IMR-90 (cell line): ENCODE measurements around the gene MAMDC4. TPM values are rescaled to one million over a fixed set of nuclear protein-coding genes. Genes with fewer than 3 reads are reported as not detected.

Experiments used
- ATAC-seq: fragments of 200-7000 bp; cut with Tn5 transposase; 2 replicates; pipeline ENCODE4 v1.9.1; 2020; ENCODE audit warnings: low read depth, mild to moderate bottlenecking, moderate library complexity
- BruUV-seq: library from RNA; stranded (reverse); fragments of 400-500 nt; replicated peaks from 2 replicates; lab custom pipeline; 2021; lab: Mats Ljungman, UMichigan
- CTCF ChIA-PET: fragments of 300-600 bp; formaldehyde crosslinking; extraction: SDS; loops from one replicate; lab custom pipeline; 2021; ENCODE audit warnings: antibody characterized with exemption; lab: Yijun Ruan, JAX
- POLR2A ChIA-PET: fragments of 300-600 bp; sonication (Branson Sonifier 250); formaldehyde crosslinking; loops from one replicate; lab custom pipeline; 2022; ENCODE audit warnings: antibody characterized with exemption; ENCODE audit not compliant: unreplicated experiment; lab: Charles Lee
- DNase-seq: peaks from one replicate; pipeline ENCODE4 v3.0.0; 2013
- H2AFZ ChIP-seq: replicated peaks from 2 replicates; pipeline ENCODE3; 2013; ENCODE audit warnings: low read length, mild to moderate bottlenecking; ENCODE audit not compliant: poor library complexity
- H2AK5ac ChIP-seq: 2 replicates; pipeline ENCODE4 v1.6.1; 2013; ENCODE audit warnings: low read depth, low read length, inconsistent platforms
- H2AK9ac ChIP-seq: replicated peaks from 2 replicates; pipeline ENCODE3; 2013; ENCODE audit warnings: mild to moderate bottlenecking, low read depth, low read length, moderate library complexity; ENCODE audit not compliant: poor library complexity
- H2BK120ac ChIP-seq: 2 replicates; pipeline ENCODE4 v1.6.1; 2013; ENCODE audit warnings: low read depth, low read length, inconsistent platforms
- H2BK15ac ChIP-seq: 3 replicates; pipeline ENCODE4 v1.6.1; 2013; ENCODE audit warnings: low read depth, low read length, inconsistent platforms
- H2BK20ac ChIP-seq: 2 replicates; pipeline ENCODE4 v1.6.1; 2013; ENCODE audit warnings: low read depth, mild to moderate bottlenecking, inconsistent platforms, low read length, moderate library complexity
- H2BK5ac ChIP-seq: 2 replicates; pipeline ENCODE4 v1.6.1; 2013; ENCODE audit warnings: mild to moderate bottlenecking, low read depth, low read length, inconsistent platforms; ENCODE audit not compliant: poor library complexity, severe bottlenecking
- H3K14ac ChIP-seq: replicated peaks from 2 replicates; pipeline ENCODE4 v1.6.1; 2013; ENCODE audit warnings: low read depth, low read length, inconsistent platforms
- H3K18ac ChIP-seq: 2 replicates; pipeline ENCODE4 v1.6.1; 2013; ENCODE audit warnings: low read depth, low read length, control low read depth
- H3K23ac ChIP-seq: 2 replicates; pipeline ENCODE4 v1.6.1; 2013; ENCODE audit warnings: low read depth, low read length, inconsistent platforms
- H3K27ac ChIP-seq: 2 replicates; pipeline ENCODE4 v1.5.1; 2013; ENCODE audit warnings: mild to moderate bottlenecking, control low read depth, low read length; ENCODE audit not compliant: insufficient read depth
- H3K27me3 ChIP-seq: 2 replicates; pipeline ENCODE4 v1.6.1; 2013; ENCODE audit warnings: low read length; ENCODE audit not compliant: control insufficient read depth, insufficient read depth
- H3K36me3 ChIP-seq: 2 replicates; pipeline ENCODE4 v1.6.1; 2013; ENCODE audit warnings: low read length, mixed read lengths; ENCODE audit not compliant: control insufficient read depth, insufficient read depth
- H3K4ac ChIP-seq: 2 replicates; pipeline ENCODE4 v1.6.1; 2013; ENCODE audit warnings: low read depth, low read length, inconsistent platforms
- H3K4me1 ChIP-seq: 2 replicates; pipeline ENCODE4 v1.6.1; 2013; ENCODE audit warnings: low read length, mixed read lengths; ENCODE audit not compliant: control insufficient read depth, insufficient read depth
- H3K4me2 ChIP-seq: 2 replicates; pipeline ENCODE4 v1.6.1; 2013; ENCODE audit warnings: low read depth, mild to moderate bottlenecking, control low read depth, low read length, moderate library complexity
- H3K4me3 ChIP-seq: 2 replicates; pipeline ENCODE4 v1.5.1; 2013; ENCODE audit warnings: low read depth, mild to moderate bottlenecking, control low read depth, low read length, moderate library complexity; ENCODE audit not compliant: insufficient read depth
- H3K56ac ChIP-seq: 2 replicates; pipeline ENCODE4 v1.6.1; 2013; ENCODE audit warnings: low read length, inconsistent platforms; ENCODE audit not compliant: insufficient read depth; ENCODE audit errors: extremely low read depth
- H3K79me1 ChIP-seq, 2 experiments: 2 replicates each; pipeline ENCODE4 v1.6.1; 2013; ENCODE audit warnings: low read length in 2 of 2, inconsistent platforms in 1 of 2, low read depth in 1 of 2
- H3K9ac ChIP-seq: 2 replicates; pipeline ENCODE4 v1.6.1; 2013; ENCODE audit warnings: low read depth, low read length, control low read depth
- H3K9me1 ChIP-seq: 2 replicates; pipeline ENCODE4 v1.6.1; 2013; ENCODE audit warnings: low read length, inconsistent platforms; ENCODE audit not compliant: insufficient read depth
- H3K9me3 ChIP-seq: 2 replicates; pipeline ENCODE4 v1.6.1; 2013; ENCODE audit warnings: low read length; ENCODE audit not compliant: control insufficient read depth, insufficient read depth
- H4K20me1 ChIP-seq: 2 replicates; pipeline ENCODE4 v1.6.1; 2013; ENCODE audit warnings: low read length, inconsistent platforms; ENCODE audit not compliant: insufficient read depth
- H4K5ac ChIP-seq: 2 replicates; pipeline ENCODE4 v1.6.1; 2013; ENCODE audit warnings: mild to moderate bottlenecking, low read depth, low read length, control low read depth
- H4K8ac ChIP-seq, 2 experiments: 2 replicates each; pipeline ENCODE4 v1.6.1; 2013; ENCODE audit warnings: low read depth in 2 of 2, low read length in 2 of 2, control low read depth in 1 of 2, inconsistent platforms in 1 of 2
- H4K91ac ChIP-seq: 2 replicates; pipeline ENCODE4 v1.6.1; 2013; ENCODE audit warnings: low read depth, low read length, inconsistent platforms; ENCODE audit not compliant: insufficient read depth
- CEBPB ChIP-seq: IDR thresholded peaks from 2 replicates; pipeline ENCODE4 v1.6.1; 2012; ENCODE audit warnings: low read depth, low read length, improper control_type of control experiment
- ELK1 ChIP-seq: fragments of 150-350 bp; IDR thresholded peaks from 2 replicates; pipeline ENCODE4 v1.6.1; 2016; ENCODE audit warnings: low read depth, mild to moderate bottlenecking, low read length, moderate library complexity, borderline replicate concordance
- WGBS, 2 experiments: methylation state at CpG; one replicate each; pipeline versions ENCODE4 v1.1.5 to v1.1.7; 2013; ENCODE audit warnings: missing lambda C conversion rate in 2 of 2; ENCODE audit not compliant: insufficient read length in 1 of 2; ENCODE audit errors: extremely low coverage in 2 of 2; 5-methylcytosine and 5-hydroxymethylcytosine counted together
- dilution Hi-C: fragments of 300-500 bp; cut with HindIII; formaldehyde crosslinking; loops from one replicate; pipeline ENCODE4 v1.14.3; 2018; ENCODE audit warnings: low sequenced_read_pairs; ENCODE audit not compliant: unreplicated experiment
- in situ Hi-C: fragments of 300-500 bp; cut with MboI; formaldehyde crosslinking; loops from 3 replicates; pipeline ENCODE4 v1.14.3; 2019; ENCODE audit warnings: low sequenced_read_pairs, inconsistent platforms, mixed read lengths
- intact Hi-C: fragments of 100-400 bp; cut with micrococcal nuclease; formaldehyde crosslinking; loops from 2 replicates; pipeline ENCODE4 v1.10.0; 2022
- polyA plus RNA-seq, 3 experiments: library from polyadenylated mRNA; depleted of rRNA; stranded (reverse); fragments of >200 nt; gene quantifications; 2 replicates each; pipeline ENCODE4 v1.2.3, GENCODE V29; 2012; ENCODE audit warnings: low replicate concordance in 1 of 3
- total RNA-seq: library from RNA; depleted of rRNA; stranded (reverse); fragments of >200 nt; gene quantifications from 2 replicates; pipeline ENCODE4 v1.2.3, GENCODE V29; 2012

The MAMDC4 gene
- total and polyA plus RNA-seq, 2 of the 4 experiments (the other 2 are of a cell fraction): 0.18 to 3.5 TPM

GRCh38 chr9:136829981-136830885 lies 21.9 kb upstream of the MAMDC4 start:
- peaks cover 3% of the 10 kb centered on the region in 2 experiments; a peak in 1 of 4 replicates for H3K79me1 ChIP-seq
- no peak overlapping the region for H3K4me2 ChIP-seq
- no peak overlapping the region for H3K14ac ChIP-seq
- no peak overlapping the region for H3K56ac ChIP-seq
- no TSS peak for BruUV-seq
- H3K4me3 ChIP-seq: no peak overlapping the region
- intact Hi-C loops (no loop called here), in situ Hi-C loops (no loop called here), dilution Hi-C loops (no loop called here)
- no peak overlapping the region for H2BK120ac ChIP-seq
- TF ChIP-seq CEBPB: no peak
- no peak for TF ChIP-seq ELK1
- peaks cover 61% of the 10 kb centered on the region for H3K36me3 ChIP-seq
- H3K9ac ChIP-seq: no peak overlapping the region
- no peak overlapping the region for H4K5ac ChIP-seq
- H3K27me3 ChIP-seq: no peaks in the 10 kb centered on the region
- no peak overlapping the region for H2BK5ac ChIP-seq
- no peak overlapping the region for H3K27ac ChIP-seq
- H3K9me3 ChIP-seq: no peaks in the 10 kb centered on the region
- ChIA-PET POLR2A (no interaction called here), CTCF (interaction anchor here (0.5 kb wide), 1 partner anchor 53 kb away, joined by 3 read pairs; no protein-coding TSS in a partner anchor)
- H3K9me1 ChIP-seq: no peaks in the 10 kb centered on the region
- ATAC-seq (no peak), DNase-seq (no peak)
- H4K20me1 ChIP-seq: no peaks in the 10 kb centered on the region; the same call in 1 of the 2 replicates
- H3K4ac ChIP-seq: no peak overlapping the region
- WGBS, 2 experiments: 91% methylated on average over 23 of the region's 41 CpGs; no CpG with 5 or more reads in 1 of the 2 experiments
- H2AFZ ChIP-seq: no peak overlapping the region
- H2BK20ac ChIP-seq: no peak overlapping the region
- no peak overlapping the region for H3K23ac ChIP-seq
- H2AK5ac ChIP-seq: no peak overlapping the region
- no peak overlapping the region for H2AK9ac ChIP-seq
- H4K91ac ChIP-seq: no peak overlapping the region
- no peaks in the 10 kb centered on the region for H3K4me1 ChIP-seq
- no peak overlapping the region for H4K8ac ChIP-seq
- no peak overlapping the region for H3K18ac ChIP-seq
- no peak overlapping the region for H2BK15ac ChIP-seq
